ENCODE measurements around the gene WSB2. TPM values are rescaled to one million over a fixed set of nuclear protein-coding genes. Genes with fewer than 3 reads are reported as not detected.

The WSB2 gene
- 29.8 and 34.6 TPM in 2 replicates for total RNA-seq (2013; cell fraction: nucleolus; rRNA removed)
- total RNA-seq (2014; rRNA removed) (66.7 and 83.7 TPM in 2 replicates), total RNA-seq (2014; rRNA removed; fragmentation: Illumina TruSeq; extraction: Trizol) (40.4 and 41.5 TPM in 2 replicates), total RNA-seq (2021) (56.8 and 59.0 TPM in 2 replicates), polyA plus RNA-seq (2011; rRNA removed) (71.0 and 82.6 TPM in 2 replicates), polyA plus RNA-seq (2014; fragmentation: Illumina TruSeq; extraction: Trizol) (44.1 and 59.0 TPM in 2 replicates), polyA plus RNA-seq (2014; fragmentation: Nextera tagmentation; extraction: Ambion mirVana) (10 to 100 TPM; 30.0 to 33.6 TPM), polyA plus RNA-seq (2014; rRNA removed) (46.0 and 46.3 TPM in 2 replicates), polyA plus RNA-seq (2016; fragmentation: Nextera tagmentation; extraction: Ambion mirVana) (10 to 100 TPM; 18.3 to 19.4 TPM), polyA minus RNA-seq (2011; rRNA and poly(A)+ RNA removed) (222 and 231 TPM in 2 replicates), Bru-seq, nascent RNA (percentile 65 among the genes with signal in this experiment), BruChase-seq, experiment 1, labeled RNA remaining after a 6-hour chase (percentile 74 among the genes with signal in this experiment), BruChase-seq, experiment 2, labeled RNA remaining after a 2-hour chase (percentile 67 among the genes with signal in this experiment)
- 27.2 TPM for polyA plus RNA-seq (2011; ENCODE audit: low read depth)
- 111 and 139 TPM in 2 replicates for polyA plus RNA-seq (2011; cell fraction: cytosol; rRNA removed)
- polyA plus RNA-seq (2011; cell fraction: nucleus; rRNA removed): 40.2 and 48.5 TPM in 2 replicates
- 31.8 and 33.7 TPM in 2 replicates for polyA plus RNA-seq (2012)
- polyA minus RNA-seq (2011; cell fraction: cytosol; rRNA and poly(A)+ RNA removed): 60.9 and 67.1 TPM in 2 replicates
- polyA minus RNA-seq (2011; cell fraction: nucleus; rRNA and poly(A)+ RNA removed): 26.7 and 39.5 TPM in 2 replicates
- long read RNA-seq, experiment 1, partial matches to known transcripts: 2 of 11 reads
- long read RNA-seq, experiment 1, other reads (novel, unspliced or antisense): 7 of 11 reads
- long read RNA-seq, experiment 2, partial matches to known transcripts: 58 of 76 reads
- long read RNA-seq, experiment 2, other reads (novel, unspliced or antisense): 12 of 76 reads

DNA sequence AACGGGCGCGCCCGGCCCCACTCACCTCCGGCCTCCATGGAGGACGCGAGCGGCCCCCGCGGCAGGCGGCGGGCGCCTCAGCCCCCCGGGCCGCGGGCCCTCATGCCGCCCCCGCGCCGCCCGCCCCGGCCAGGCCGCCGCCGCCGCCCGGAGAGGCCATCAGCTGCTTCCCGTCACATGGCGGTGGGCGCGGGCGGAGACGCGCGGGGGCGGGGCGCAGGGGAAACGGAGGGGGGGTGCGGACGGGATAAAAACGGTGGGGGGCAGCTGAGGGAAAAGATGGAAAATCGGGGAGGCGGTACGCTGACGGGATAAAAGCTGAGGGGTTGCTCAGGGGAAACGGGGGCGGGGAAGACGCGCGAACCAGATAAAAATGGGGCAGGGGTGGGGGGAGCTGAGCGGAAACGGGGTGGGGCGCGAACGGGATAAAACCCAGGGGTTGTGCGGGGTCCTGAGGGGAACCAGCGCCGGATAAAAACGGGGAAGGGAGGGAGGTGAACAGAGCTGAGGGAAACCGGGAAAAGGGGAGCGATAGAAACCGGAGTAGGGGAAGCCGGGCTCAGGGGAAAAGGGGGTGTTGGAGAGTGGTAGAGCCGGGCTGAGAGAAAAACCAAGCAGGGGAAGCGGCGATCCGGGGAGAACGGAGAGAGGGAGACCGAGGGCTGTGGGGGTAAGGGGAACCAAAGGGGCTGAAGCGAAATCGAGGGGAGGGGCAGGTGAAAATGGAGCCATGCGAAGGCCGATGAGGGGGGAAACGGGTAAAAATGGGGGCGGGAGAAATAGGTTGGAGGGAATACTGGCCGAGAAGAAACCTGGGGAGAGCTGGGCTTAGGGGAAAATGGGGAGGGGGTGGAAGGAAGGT is at the start of gene WSB2:
Gene WSB2 (minus strand): TSS at position 169 of the 862 bp plus-strand sequence. CDS start 131 bp downstream, at position 38.
- no peaks in the 10 kb centered on the region for H3K27me3 ChIP-seq (replicated peaks in 1 of 2; ENCODE audit: control insufficient read depth in 2 of 2, insufficient read depth in 2 of 2, low read length in 1 of 2)
- peak within 1 kb of the TSS; percentile 93 for H3K27ac ChIP-seq (ENCODE audit: control insufficient read depth, insufficient read depth)
- ATAC-seq: peak; percentile 40
- peaks cover 32% of the 10 kb centered on the region for H3K79me2 ChIP-seq (ENCODE audit: control insufficient read depth, insufficient read depth, low read length)
- in situ Hi-C loops (cut with MboI): no loop called here
- no TSS peak for BruUV-seq (replicated peaks)
- ChIA-PET POLR2A (interaction anchor here (0.6 to 1.3 kb wide), 5 partner anchors 15 to 1610 kb away, joined by 3 to 4 read pairs (median 3); partner anchors contain the start of gene SUDS3), CTCF (interaction anchor here (0.8 to 2.0 kb wide), 5 partner anchors 14 to 315 kb away, joined by 3 to 6 read pairs (median 4); partner anchors contain the start of gene SUDS3), RAD21 (ENCODE audit: unreplicated experiment) (interaction anchor here (0.6 to 1.7 kb wide), 9 partner anchors 44 to 352 kb away, joined by 3 to 7 read pairs (median 3); no protein-coding TSS in a partner anchor), SMC1A (ENCODE audit: uncharacterized antibody, unreplicated experiment) (interaction anchor here (0.9 kb wide), 1 partner anchor 8 kb away, joined by 3 read pairs; no protein-coding TSS in a partner anchor)
- H4K20me1 ChIP-seq (ENCODE audit: control insufficient read depth, insufficient read depth): no peaks in the 10 kb centered on the region
- H3K9me3 ChIP-seq (replicated peaks; ENCODE audit: control insufficient read depth, insufficient read depth, low read length): no peaks in the 10 kb centered on the region
- peaks cover 13% of the 10 kb centered on the region for H3K4me1 ChIP-seq (ENCODE audit: control insufficient read depth, insufficient read depth, low read length)
- H3K4me2 ChIP-seq (ENCODE audit: control insufficient read depth, insufficient read depth): peak within 1 kb of the TSS; percentile 96
- H3K9ac ChIP-seq (ENCODE audit: control insufficient read depth, insufficient read depth, low read length): peak within 1 kb of the TSS; percentile 96
- H2AFZ ChIP-seq (ENCODE audit: control insufficient read depth, low read depth, low read length): peak within 1 kb of the TSS; percentile 89
- WGBS (ENCODE audit: insufficient coverage, insufficient replicate concordance, low lambda C conversion rate, missing lambda C conversion rate): 0% methylated on average over 11 of the region's 76 CpGs
- intact Hi-C loops (cut with micrococcal nuclease; ENCODE audit: unreplicated experiment): loop anchor here (2.0 kb wide), 1 partner anchor 316 kb away; the partner anchor contains the start of gene SUDS3
- H3K36me3 ChIP-seq (ENCODE audit: control insufficient read depth in 2 of 2, insufficient read depth in 2 of 2, low read length in 1 of 2): no peaks in the 10 kb centered on the region
- DNase-seq (ENCODE audit: low read depth, low spot score): no peak
- H3K4me3 ChIP-seq: peak within 1 kb of the TSS; percentile 96
- no peak for FAIRE-seq
- TF ChIP-seq, protein P1, sequence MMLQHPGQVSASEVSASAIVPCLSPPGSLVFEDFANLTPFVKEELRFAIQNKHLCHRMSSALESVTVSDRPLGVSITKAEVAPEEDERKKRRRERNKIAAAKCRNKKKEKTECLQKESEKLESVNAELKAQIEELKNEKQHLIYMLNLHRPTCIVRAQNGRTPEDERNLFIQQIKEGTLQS (IDR thresholded peaks at IDR 0.05; ENCODE audit: borderline replicate concordance, extremely low read depth, low read depth, low read length): no peak
- no peak for TF ChIP-seq JUNB (IDR thresholded peaks at IDR 0.05)
- no peak for TF ChIP-seq NR2C1 (IDR thresholded peaks at IDR 0.05)
- TF ChIP-seq ATF7 (IDR thresholded peaks at IDR 0.05; ENCODE audit: low read depth): peak; percentile 48; the same call in 1 of the 2 replicates
- TF ChIP-seq, protein P2, sequence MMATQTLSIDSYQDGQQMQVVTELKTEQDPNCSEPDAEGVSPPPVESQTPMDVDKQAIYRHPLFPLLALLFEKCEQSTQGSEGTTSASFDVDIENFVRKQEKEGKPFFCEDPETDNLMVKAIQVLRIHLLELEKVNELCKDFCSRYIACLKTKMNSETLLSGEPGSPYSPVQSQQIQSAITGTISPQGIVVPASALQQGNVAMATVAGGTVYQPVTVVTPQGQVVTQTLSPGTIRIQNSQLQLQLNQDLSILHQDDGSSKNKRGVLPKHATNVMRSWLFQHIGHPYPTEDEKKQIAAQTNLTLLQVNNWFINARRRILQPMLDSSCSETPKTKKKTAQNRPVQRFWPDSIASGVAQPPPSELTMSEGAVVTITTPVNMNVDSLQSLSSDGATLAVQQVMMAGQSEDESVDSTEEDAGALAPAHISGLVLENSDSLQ (IDR thresholded peaks at IDR 0.05): no peak
- no peak for TF ChIP-seq TBL1XR1 (IDR thresholded peaks at IDR 0.05; ENCODE audit: low read depth, low read length)
- no peak for TF ChIP-seq NR2C2 (IDR thresholded peaks at IDR 0.05; ENCODE audit: borderline replicate concordance, control insufficient read depth, insufficient read length, low read depth)
- TF ChIP-seq PAX5 (IDR thresholded peaks at IDR 0.05; ENCODE audit: borderline replicate concordance, low read depth, low read length): no peak; the same call in 1 of the 2 replicates
- TF ChIP-seq, protein P3, sequence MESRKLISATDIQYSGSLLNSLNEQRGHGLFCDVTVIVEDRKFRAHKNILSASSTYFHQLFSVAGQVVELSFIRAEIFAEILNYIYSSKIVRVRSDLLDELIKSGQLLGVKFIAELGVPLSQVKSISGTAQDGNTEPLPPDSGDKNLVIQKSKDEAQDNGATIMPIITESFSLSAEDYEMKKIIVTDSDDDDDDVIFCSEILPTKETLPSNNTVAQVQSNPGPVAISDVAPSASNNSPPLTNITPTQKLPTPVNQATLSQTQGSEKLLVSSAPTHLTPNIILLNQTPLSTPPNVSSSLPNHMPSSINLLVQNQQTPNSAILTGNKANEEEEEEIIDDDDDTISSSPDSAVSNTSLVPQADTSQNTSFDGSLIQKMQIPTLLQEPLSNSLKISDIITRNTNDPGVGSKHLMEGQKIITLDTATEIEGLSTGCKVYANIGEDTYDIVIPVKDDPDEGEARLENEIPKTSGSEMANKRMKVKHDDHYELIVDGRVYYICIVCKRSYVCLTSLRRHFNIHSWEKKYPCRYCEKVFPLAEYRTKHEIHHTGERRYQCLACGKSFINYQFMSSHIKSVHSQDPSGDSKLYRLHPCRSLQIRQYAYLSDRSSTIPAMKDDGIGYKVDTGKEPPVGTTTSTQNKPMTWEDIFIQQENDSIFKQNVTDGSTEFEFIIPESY (IDR thresholded peaks at IDR 0.05): no peak
- no peak for TF ChIP-seq FOS (IDR thresholded peaks at IDR 0.05; ENCODE audit: borderline replicate concordance, extremely low read depth, insufficient read length)
- no peak for TF ChIP-seq SREBF2 (IDR thresholded peaks at IDR 0.05; ENCODE audit: low read length)
- peak; percentile 11; the same call in 1 of the 2 replicates for TF ChIP-seq RUNX3 (IDR thresholded peaks at IDR 0.05; ENCODE audit: low read length)
- no peak for TF ChIP-seq SIX5 (IDR thresholded peaks at IDR 0.05; ENCODE audit: low read depth, low read length, severe bottlenecking)
